BLaER1 (cell line): Measurements from ENCODE around the gene ASL.
"Not testable (repeated sequence)": the region's sequence is repeated elsewhere in the genome, so short reads cannot be mapped to it uniquely, and the experiment has no call there.

ENCODE experiments used
- H3K27ac ChIP-seq: shearing (Covaris generic); formaldehyde crosslinking; 2 replicates; pipeline ENCODE4 v1.8.1; 2022
- H3K27me3 ChIP-seq: shearing (Covaris generic); formaldehyde crosslinking; 2 replicates; pipeline ENCODE4 v1.8.1; 2022
- H3K36me3 ChIP-seq: shearing (Covaris generic); formaldehyde crosslinking; 2 replicates; pipeline ENCODE4 v1.8.1; 2022
- H3K4me1 ChIP-seq: shearing (Covaris generic); formaldehyde crosslinking; 2 replicates; pipeline ENCODE4 v1.8.1; 2022
- H3K4me2 ChIP-seq: shearing (Covaris generic); formaldehyde crosslinking; 2 replicates; pipeline ENCODE4 v1.8.1; 2022
- H3K4me3 ChIP-seq: shearing (Covaris generic); formaldehyde crosslinking; 2 replicates; pipeline ENCODE4 v1.8.1; 2022
- H3K9ac ChIP-seq: shearing (Covaris generic); formaldehyde crosslinking; 2 replicates; pipeline ENCODE4 v1.8.1; 2022
- H3K9me3 ChIP-seq: shearing (Covaris generic); formaldehyde crosslinking; 2 replicates; pipeline ENCODE4 v1.8.1; 2022
- H4K20me1 ChIP-seq: shearing (Covaris generic); formaldehyde crosslinking; 2 replicates; pipeline ENCODE4 v1.8.1; 2022
- Cebpa-rat ChIP-seq: shearing (Covaris generic); IDR thresholded peaks from 2 replicates; pipeline ENCODE4 v1.8.1; 2022

Gene ASL

GRCh38 chr7:66118603-66119002, 43.0 kb downstream of the ASL start:
- peaks cover 46% of the 10 kb centered on the region for H3K4me1 ChIP-seq

GRCh38 chr7:66119245-66119850, 43.7 kb downstream of the ASL start:
- TF ChIP-seq Cebpa-rat, result no peak
- peak overlapping the region; percentile 19; the same call in 1 of the 2 replicates for H3K4me2 ChIP-seq
- H3K4me3 ChIP-seq, result no peak overlapping the region
- no peaks in the 10 kb centered on the region for H3K27me3 ChIP-seq
- H3K4me1 ChIP-seq, result peaks cover 43% of the 10 kb centered on the region
- no peaks in the 10 kb centered on the region for H3K9me3 ChIP-seq
- H4K20me1 ChIP-seq, result peaks cover 89% of the 10 kb centered on the region
- peaks cover 57% of the 10 kb centered on the region for H3K36me3 ChIP-seq
- no peak overlapping the region for H3K27ac ChIP-seq
- H3K9ac ChIP-seq, result no peak overlapping the region

More at GRCh38 chr7:66118603-66119002, 43.0 kb downstream of the ASL start:
- H3K27me3 ChIP-seq, result no peaks in the 10 kb centered on the region
- no peak overlapping the region for H3K4me2 ChIP-seq
- H3K9ac ChIP-seq, result no peak overlapping the region
- TF ChIP-seq Cebpa-rat, result no peak
- H3K36me3 ChIP-seq, result peaks cover 57% of the 10 kb centered on the region
- H3K9me3 ChIP-seq, result no peaks in the 10 kb centered on the region
- H4K20me1 ChIP-seq, result peaks cover 82% of the 10 kb centered on the region
- no peak overlapping the region for H3K27ac ChIP-seq
- H3K4me3 ChIP-seq, result no peak overlapping the region

GRCh38 chr7:66123175-66123528, 47.5 kb downstream of the ASL start:
- H3K9ac ChIP-seq, result no peak overlapping the region
- H3K27ac ChIP-seq, result no peak overlapping the region
- no peaks in the 10 kb centered on the region for H3K27me3 ChIP-seq
- no peak for TF ChIP-seq Cebpa-rat
- H3K36me3 ChIP-seq, result peaks cover 47% of the 10 kb centered on the region
- H3K9me3 ChIP-seq, result no peaks in the 10 kb centered on the region
- H3K4me1 ChIP-seq, result peaks cover 26% of the 10 kb centered on the region
- H4K20me1 ChIP-seq, result peaks cover 100% of the 10 kb centered on the region
- H3K4me2 ChIP-seq, result no peak overlapping the region
- no peak overlapping the region for H3K4me3 ChIP-seq

- H3K4me2 ChIP-seq, H3K27me3 ChIP-seq, H3K4me3 ChIP-seq, H3K27ac ChIP-seq, H3K9me3 ChIP-seq, H3K9ac ChIP-seq: not testable (repeated sequence)
- peaks cover 46% of the 10 kb centered on the region for H3K36me3 ChIP-seq
- H4K20me1 ChIP-seq, result peaks cover 100% of the 10 kb centered on the region
- H3K4me1 ChIP-seq, result peaks cover 25% of the 10 kb centered on the region
Observed at GRCh38 chr7:66124569-66124861, 48.9 kb downstream of the ASL start.

- TF ChIP-seq Cebpa-rat, result no peak
- Histone ChIP-seq H4K20me1 (peaks cover 100% of the 10 kb centered on the region), H3K4me2 (no peak overlapping the region), H3K9ac (no peak overlapping the region), H3K4me1 (peaks cover 19% of the 10 kb centered on the region), H3K4me3 (no peak overlapping the region), H3K27me3 (no peaks in the 10 kb centered on the region), H3K27ac (no peak overlapping the region), H3K36me3 (peaks cover 47% of the 10 kb centered on the region), H3K9me3 (no peaks in the 10 kb centered on the region)
Observed at GRCh38 chr7:66125052-66125694, 49.6 kb downstream of the ASL start.

GRCh38 chr7:66125781-66126352, 50.2 kb downstream of the ASL start:
- not testable (repeated sequence) for H3K27me3 ChIP-seq, H3K27ac ChIP-seq, H3K4me3 ChIP-seq, H3K9me3 ChIP-seq, H3K4me2 ChIP-seq, H3K9ac ChIP-seq
- Histone ChIP-seq H3K36me3 (peaks cover 51% of the 10 kb centered on the region), H4K20me1 (peaks cover 98% of the 10 kb centered on the region), H3K4me1 (peaks cover 19% of the 10 kb centered on the region)

- Histone ChIP-seq H3K36me3 (peaks cover 51% of the 10 kb centered on the region), H3K4me1 (peaks cover 19% of the 10 kb centered on the region), H4K20me1 (peaks cover 98% of the 10 kb centered on the region)
- not testable (repeated sequence) for H3K27me3 ChIP-seq, H3K4me3 ChIP-seq, H3K27ac ChIP-seq, H3K9me3 ChIP-seq, H3K4me2 ChIP-seq, H3K9ac ChIP-seq
Observed at GRCh38 chr7:66127172-66127571, 51.6 kb downstream of the ASL start.

- H3K9me3 ChIP-seq, result no peaks in the 10 kb centered on the region
- no peak overlapping the region for H3K4me3 ChIP-seq
- no peaks in the 10 kb centered on the region for H3K4me1 ChIP-seq
- no peak for TF ChIP-seq Cebpa-rat
- H3K27me3 ChIP-seq, result no peaks in the 10 kb centered on the region
- peaks cover 69% of the 10 kb centered on the region for H4K20me1 ChIP-seq
- peaks cover 97% of the 10 kb centered on the region for H3K36me3 ChIP-seq
- H3K9ac ChIP-seq, result 0 out of 2 replicates have a peak overlapping the region, but pooled peaks have one; percentile 2
- no peak overlapping the region for H3K27ac ChIP-seq
- H3K4me2 ChIP-seq, result no peak overlapping the region
Observed at GRCh38 chr7:66138994-66139752, 63.6 kb downstream of the ASL start.

GRCh38 chr7:66140924-66141323, 65.3 kb downstream of the ASL start:
- Histone ChIP-seq H3K4me3 (no peak overlapping the region), H3K4me1 (no peaks in the 10 kb centered on the region), H3K9me3 (no peaks in the 10 kb centered on the region), H4K20me1 (peaks cover 80% of the 10 kb centered on the region), H3K27ac (no peak overlapping the region), H3K36me3 (peaks cover 97% of the 10 kb centered on the region), H3K9ac (no peak overlapping the region), H3K27me3 (no peaks in the 10 kb centered on the region), H3K4me2 (no peak overlapping the region)
- TF ChIP-seq Cebpa-rat, result no peak

- H3K4me1 ChIP-seq, result no peaks in the 10 kb centered on the region
Observed at GRCh38 chr7:66142334-66142733, 66.7 kb downstream of the ASL start.

More at GRCh38 chr7:66142334-66142733, 66.7 kb downstream of the ASL start:
- Histone ChIP-seq H3K27me3 (no peaks in the 10 kb centered on the region), H3K9me3 (no peaks in the 10 kb centered on the region), H3K36me3 (peaks cover 98% of the 10 kb centered on the region), H3K27ac (no peak overlapping the region), H4K20me1 (peaks cover 89% of the 10 kb centered on the region), H3K9ac (no peak overlapping the region), H3K4me3 (no peak overlapping the region), H3K4me2 (no peak overlapping the region)
- no peak for TF ChIP-seq Cebpa-rat
